T-cell (primary cell): ENCODE results near the gene GDF7. TPM values are rescaled to one million over a fixed set of nuclear protein-coding genes. Genes with fewer than 3 reads are reported as not detected.

Experiments used
- ATAC-seq, 4 experiments: fragments of 200-7000 bp in 3 of 4; fragments of 150-1000 bp in 1 of 4; cut with Tn5 transposase; replicated peaks in 1 of 4; 1 replicate in 3 of 4; 2 replicates in 1 of 4; pipeline ENCODE4 v1.10.0; 2021; ENCODE audit warnings: moderate library complexity in 3 of 4, mild to moderate bottlenecking in 2 of 4, moderate number of reproducible peaks in 1 of 4
- CTCF ChIA-PET, 2 donors: fragments of 300-600 bp; sonication (Branson Sonifier 250); formaldehyde crosslinking; loops; one replicate each; lab custom pipeline; 2022; ENCODE audit warnings: antibody characterized with exemption in 2 of 2; lab: Charles Lee
- POLR2A ChIA-PET, 2 donors: fragments of 300-600 bp; sonication (Branson Sonifier 250); formaldehyde crosslinking; loops; one replicate each; lab custom pipeline; 2022; ENCODE audit warnings: antibody characterized with exemption in 2 of 2; lab: Charles Lee
- DNase-seq, 35 experiments: peaks; one replicate each; pipeline versions ENCODE4 v3.0.0 to v3.0.0-alpha.2; 2013 to 2023
- H3K27ac ChIP-seq: one replicate; pipeline ENCODE4 v1.5.1; 2013; ENCODE audit warnings: low read length
- H3K27me3 ChIP-seq, 2 experiments: replicated peaks in 1 of 2; 1 replicate in 1 of 2; 2 replicates in 1 of 2; pipeline versions ENCODE4 v1.6.1 to v1.7.0; 2013; ENCODE audit warnings: low read length in 1 of 2, mixed read lengths in 1 of 2; ENCODE audit not compliant: control insufficient read depth in 2 of 2, insufficient read depth in 2 of 2; ENCODE audit errors: extremely low read depth in 1 of 2
- H3K36me3 ChIP-seq, 2 donors: 1 replicate in 1 of 2; 2 replicates in 1 of 2; pipeline versions ENCODE4 v1.6.1 to v1.7.0; 2013; ENCODE audit warnings: low read length in 1 of 2; ENCODE audit not compliant: control insufficient read depth in 2 of 2, insufficient read depth in 1 of 2; ENCODE audit errors: extremely low read depth in 1 of 2
- H3K4me1 ChIP-seq, 2 experiments: 1 replicate in 1 of 2; 2 replicates in 1 of 2; pipeline versions ENCODE4 v1.6.1 to v1.7.0; 2013; ENCODE audit warnings: low read length in 2 of 2, mixed read lengths in 1 of 2; ENCODE audit not compliant: insufficient read depth in 2 of 2, control insufficient read depth in 1 of 2; ENCODE audit errors: extremely low read depth in 1 of 2
- H3K4me3 ChIP-seq, 2 donors: 1 replicate in 1 of 2; 2 replicates in 1 of 2; pipeline versions ENCODE4 v1.5.1 to v1.7.0; 2013; ENCODE audit warnings: mild to moderate bottlenecking in 2 of 2, low read length in 1 of 2, moderate library complexity in 1 of 2; ENCODE audit not compliant: control insufficient read depth in 1 of 2; ENCODE audit errors: extremely low read depth in 1 of 2
- H3K9me3 ChIP-seq: 2 replicates; pipeline ENCODE4 v1.7.0; 2013
- H3K27ac Mint-ChIP-seq, 2 donors: one replicate each; pipeline ENCODE4 v1.8.0; 2020 to 2021; ENCODE audit warnings: mild to moderate bottlenecking in 2 of 2, mixed read lengths in 2 of 2
- H3K27me3 Mint-ChIP-seq, 2 donors: one replicate each; pipeline ENCODE4 v1.8.0; 2021 to 2022; ENCODE audit warnings: mixed read lengths in 2 of 2
- H3K36me3 Mint-ChIP-seq: one replicate; pipeline ENCODE4 v1.8.0; 2021; ENCODE audit warnings: mixed read lengths
- H3K4me1 Mint-ChIP-seq, 3 donors: one replicate each; pipeline ENCODE4 v1.8.0; 2020 to 2022; ENCODE audit warnings: mixed read lengths in 3 of 3, mild to moderate bottlenecking in 1 of 3
- H3K4me3 Mint-ChIP-seq, 3 donors: one replicate each; pipeline ENCODE4 v1.8.0; 2020 to 2022; ENCODE audit warnings: mild to moderate bottlenecking in 3 of 3, mixed read lengths in 3 of 3, moderate library complexity in 3 of 3
- H3K9me3 Mint-ChIP-seq, 3 donors: one replicate each; pipeline ENCODE4 v1.8.0; 2020 to 2022; ENCODE audit warnings: mixed read lengths in 3 of 3
- WGBS: methylation state at CpG from one replicate; pipeline ENCODE4 v1.1.5; 2013; ENCODE audit warnings: missing lambda C conversion rate; ENCODE audit not compliant: insufficient coverage; 5-methylcytosine and 5-hydroxymethylcytosine counted together
- total RNA-seq, 35 experiments: library from RNA in 6 of 35; stranded (reverse) in 6 of 35; fragments of 120-200 nt in 1 of 35; gene quantifications; one replicate each; pipeline versions ENCODE4 v1.2.1 to v1.2.4 and lab custom pipeline; 2013 to 2026

Gene GDF7
- total RNA-seq, 5 donors from 2014 or later (not counting 1 experiment from before 2014, with no cell fraction given), result 0.10 to 0.51 (median 0.16) TPM

DNA sequence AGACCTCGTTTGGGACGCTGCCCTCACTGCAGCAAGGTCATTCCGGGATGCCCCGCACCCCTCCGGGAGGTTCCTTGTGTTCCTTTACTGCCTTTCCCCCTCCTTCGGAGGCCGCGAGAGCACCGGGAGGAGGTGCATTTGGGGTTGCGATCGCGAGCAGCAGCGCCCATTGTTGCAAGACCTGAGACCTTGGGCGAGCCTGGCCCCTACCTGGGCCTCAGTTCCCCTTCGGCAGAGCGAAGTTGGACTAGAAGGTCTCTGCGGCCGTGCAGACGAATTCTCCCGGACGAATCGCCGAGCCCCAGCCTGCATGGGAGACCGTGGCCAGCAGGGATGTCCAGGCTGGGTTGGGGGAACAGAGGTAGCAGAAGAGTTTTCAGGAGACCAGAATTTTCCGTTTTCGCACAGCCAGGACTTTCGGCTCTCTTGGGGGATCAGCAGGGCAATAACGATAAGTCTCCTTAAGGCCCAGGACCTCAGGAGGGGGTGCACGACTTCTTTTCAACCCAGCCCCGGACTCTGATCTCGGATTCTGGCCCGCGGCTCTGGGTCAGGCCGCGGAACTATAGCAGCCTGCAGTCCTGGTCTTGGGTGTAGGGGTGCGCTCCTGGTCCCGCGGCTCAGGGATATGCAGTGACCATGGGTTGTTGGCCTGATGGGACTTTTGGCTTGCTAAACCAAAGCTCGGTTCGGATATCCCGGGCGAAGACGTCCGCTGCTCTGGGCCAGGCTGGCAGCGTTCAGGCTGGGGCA, 2.8 kb downstream of the GDF7 start:
- Mint-ChIP-seq H3K4me3 (peak overlapping the region in 1 of 3 donors; percentile 21), H3K27me3 (peaks cover 24 to 70% of the 10 kb centered on the region in 2 donors), H3K9me3 (no peaks in the 10 kb centered on the region), H3K27ac (peak overlapping the region in 1 of 2 donors; percentile 43), H3K36me3 (no peaks in the 10 kb centered on the region), H3K4me1 (peaks cover 6 to 25% (median 18%) of the 10 kb centered on the region in 3 donors)
- Histone ChIP-seq H3K4me1 (peaks cover 0 to 38% of the 10 kb centered on the region in 2 experiments), H3K27me3 (peaks cover 21 to 87% of the 10 kb centered on the region in 2 experiments), H3K4me3 (no peak overlapping the region), H3K9me3 (no peaks in the 10 kb centered on the region), H3K36me3 (no peaks in the 10 kb centered on the region), H3K27ac (no peak overlapping the region)
- 40% methylated on average over 42 of the region's 45 CpGs for WGBS
- ATAC-seq (no peak), DNase-seq (peak in 1 of 35 experiments; percentile 22)
- POLR2A ChIA-PET, result interaction anchor here in 1 of 2 donors (0.7 kb wide), 1 partner anchor 27 kb away, joined by 4 read pairs; no protein-coding TSS in a partner anchor
- CTCF ChIA-PET, result no interaction called here

DNA sequence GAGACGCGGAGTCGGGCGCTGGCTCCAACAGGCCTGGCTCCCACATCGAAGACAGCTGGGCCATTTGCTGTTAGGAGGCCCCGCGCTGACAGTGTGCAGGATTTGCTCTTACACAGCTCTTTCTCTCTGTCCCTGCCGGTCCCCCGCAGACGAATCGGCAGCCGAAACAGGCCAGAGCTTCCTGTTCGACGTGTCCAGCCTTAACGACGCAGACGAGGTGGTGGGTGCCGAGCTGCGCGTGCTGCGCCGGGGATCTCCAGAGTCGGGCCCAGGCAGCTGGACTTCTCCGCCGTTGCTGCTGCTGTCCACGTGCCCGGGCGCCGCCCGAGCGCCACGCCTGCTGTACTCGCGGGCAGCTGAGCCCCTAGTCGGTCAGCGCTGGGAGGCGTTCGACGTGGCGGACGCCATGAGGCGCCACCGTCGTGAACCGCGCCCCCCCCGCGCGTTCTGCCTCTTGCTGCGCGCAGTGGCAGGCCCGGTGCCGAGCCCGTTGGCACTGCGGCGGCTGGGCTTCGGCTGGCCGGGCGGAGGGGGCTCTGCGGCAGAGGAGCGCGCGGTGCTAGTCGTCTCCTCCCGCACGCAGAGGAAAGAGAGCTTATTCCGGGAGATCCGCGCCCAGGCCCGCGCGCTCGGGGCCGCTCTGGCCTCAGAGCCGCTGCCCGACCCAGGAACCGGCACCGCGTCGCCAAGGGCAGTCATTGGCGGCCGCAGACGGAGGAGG, 3.5 kb downstream of the GDF7 start:
- Mint-ChIP-seq H3K27ac (no peak overlapping the region), H3K4me3 (no peak overlapping the region), H3K36me3 (no peaks in the 10 kb centered on the region), H3K9me3 (no peaks in the 10 kb centered on the region), H3K4me1 (peaks cover 6 to 21% (median 13%) of the 10 kb centered on the region in 3 donors), H3K27me3 (peaks cover 17 to 63% of the 10 kb centered on the region in 2 donors)
- Histone ChIP-seq H3K9me3 (no peaks in the 10 kb centered on the region), H3K4me3 (no peak overlapping the region), H3K4me1 (peaks cover 0 to 35% of the 10 kb centered on the region in 2 experiments), H3K27ac (no peak overlapping the region), H3K36me3 (no peaks in the 10 kb centered on the region), H3K27me3 (peaks cover 21 to 79% of the 10 kb centered on the region in 2 experiments)
- WGBS, result 49% methylated on average over 80 of the region's 83 CpGs
- ATAC-seq (no peak), DNase-seq (peak in 1 of 35 experiments; percentile 23)
- CTCF ChIA-PET, result no interaction called here
- POLR2A ChIA-PET, result no interaction called here

DNA sequence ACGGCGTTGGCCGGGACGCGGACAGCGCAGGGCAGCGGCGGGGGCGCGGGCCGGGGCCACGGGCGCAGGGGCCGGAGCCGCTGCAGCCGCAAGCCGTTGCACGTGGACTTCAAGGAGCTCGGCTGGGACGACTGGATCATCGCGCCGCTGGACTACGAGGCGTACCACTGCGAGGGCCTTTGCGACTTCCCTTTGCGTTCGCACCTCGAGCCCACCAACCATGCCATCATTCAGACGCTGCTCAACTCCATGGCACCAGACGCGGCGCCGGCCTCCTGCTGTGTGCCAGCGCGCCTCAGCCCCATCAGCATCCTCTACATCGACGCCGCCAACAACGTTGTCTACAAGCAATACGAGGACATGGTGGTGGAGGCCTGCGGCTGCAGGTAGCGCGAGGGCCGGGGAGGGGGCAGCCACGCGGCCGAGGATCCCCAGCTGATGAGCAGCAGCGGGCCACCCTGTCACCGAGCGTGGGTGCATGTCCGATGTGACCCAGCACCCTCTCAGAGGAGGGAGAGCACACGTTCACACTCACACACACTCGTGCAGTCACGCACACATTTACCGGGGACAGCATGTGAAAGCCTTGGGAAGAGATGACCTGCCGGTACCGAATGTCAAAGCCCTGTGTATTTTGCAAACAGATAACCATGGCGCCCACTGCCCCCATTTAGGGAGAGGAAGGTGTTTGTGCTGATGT, 4.2 kb downstream of the GDF7 start:
- peaks cover 16 to 58% of the 10 kb centered on the region in 2 donors for H3K27me3 Mint-ChIP-seq
- no peak for ATAC-seq
- WGBS, result 48% methylated on average over 56 of the region's 60 CpGs
- peaks cover 21 to 72% of the 10 kb centered on the region in 2 experiments for H3K27me3 ChIP-seq
- H3K27ac Mint-ChIP-seq, result no peak overlapping the region
- H3K36me3 Mint-ChIP-seq, result no peaks in the 10 kb centered on the region
- DNase-seq, result peak in 1 of 35 experiments; percentile 17
- H3K9me3 ChIP-seq, result no peaks in the 10 kb centered on the region
- peaks cover 6 to 15% (median 10%) of the 10 kb centered on the region in 3 donors for H3K4me1 Mint-ChIP-seq
- H3K4me3 ChIP-seq, result no peak overlapping the region
- ChIA-PET POLR2A (no interaction called here), CTCF (no interaction called here)
- H3K4me1 ChIP-seq, result peaks cover 0 to 27% of the 10 kb centered on the region in 2 experiments
- H3K27ac ChIP-seq, result no peak overlapping the region
- H3K36me3 ChIP-seq, result no peaks in the 10 kb centered on the region
- no peak overlapping the region for H3K4me3 Mint-ChIP-seq
- no peaks in the 10 kb centered on the region for H3K9me3 Mint-ChIP-seq

DNA sequence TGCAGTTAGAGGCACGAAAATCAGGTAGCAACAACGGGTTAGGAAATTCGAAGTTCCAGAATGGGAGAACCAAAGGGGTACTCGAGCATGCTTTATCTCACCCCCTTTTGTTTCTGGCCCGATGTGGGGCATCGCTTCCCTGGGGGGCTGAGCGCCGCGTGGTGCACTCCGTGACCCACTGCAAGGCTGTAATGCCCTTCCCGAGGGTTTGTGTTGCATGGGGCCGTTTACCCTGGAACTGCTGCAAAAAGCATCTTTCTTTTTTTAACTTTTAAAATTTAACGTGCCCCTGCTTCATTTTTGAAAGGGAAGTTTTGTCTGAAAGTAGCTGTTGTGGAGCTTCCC, 4.8 kb downstream of the GDF7 start:
- Mint-ChIP-seq H3K4me1 (peaks cover 6 to 13% (median 8%) of the 10 kb centered on the region in 3 donors), H3K4me3 (no peak overlapping the region), H3K36me3 (no peaks in the 10 kb centered on the region), H3K9me3 (no peaks in the 10 kb centered on the region), H3K27ac (no peak overlapping the region), H3K27me3 (peaks cover 16 to 55% of the 10 kb centered on the region in 2 donors)
- ATAC-seq (no peak), DNase-seq (peak in 1 of 35 experiments; percentile 13)
- POLR2A ChIA-PET, result no interaction called here
- H3K27me3 ChIP-seq, result peaks cover 21 to 67% of the 10 kb centered on the region in 2 experiments
- peaks cover 0 to 22% of the 10 kb centered on the region in 2 experiments for H3K4me1 ChIP-seq
- no peaks in the 10 kb centered on the region for H3K9me3 ChIP-seq
- no peak overlapping the region for H3K4me3 ChIP-seq
- H3K27ac ChIP-seq, result no peak overlapping the region
- WGBS, result 48% methylated on average over 4 of the region's 13 CpGs
- no peaks in the 10 kb centered on the region for H3K36me3 ChIP-seq
- CTCF ChIA-PET, result interaction anchor here in 1 of 2 donors (0.6 kb wide), 1 partner anchor 299 kb away, joined by 8 read pairs; no protein-coding TSS in a partner anchor

DNA sequence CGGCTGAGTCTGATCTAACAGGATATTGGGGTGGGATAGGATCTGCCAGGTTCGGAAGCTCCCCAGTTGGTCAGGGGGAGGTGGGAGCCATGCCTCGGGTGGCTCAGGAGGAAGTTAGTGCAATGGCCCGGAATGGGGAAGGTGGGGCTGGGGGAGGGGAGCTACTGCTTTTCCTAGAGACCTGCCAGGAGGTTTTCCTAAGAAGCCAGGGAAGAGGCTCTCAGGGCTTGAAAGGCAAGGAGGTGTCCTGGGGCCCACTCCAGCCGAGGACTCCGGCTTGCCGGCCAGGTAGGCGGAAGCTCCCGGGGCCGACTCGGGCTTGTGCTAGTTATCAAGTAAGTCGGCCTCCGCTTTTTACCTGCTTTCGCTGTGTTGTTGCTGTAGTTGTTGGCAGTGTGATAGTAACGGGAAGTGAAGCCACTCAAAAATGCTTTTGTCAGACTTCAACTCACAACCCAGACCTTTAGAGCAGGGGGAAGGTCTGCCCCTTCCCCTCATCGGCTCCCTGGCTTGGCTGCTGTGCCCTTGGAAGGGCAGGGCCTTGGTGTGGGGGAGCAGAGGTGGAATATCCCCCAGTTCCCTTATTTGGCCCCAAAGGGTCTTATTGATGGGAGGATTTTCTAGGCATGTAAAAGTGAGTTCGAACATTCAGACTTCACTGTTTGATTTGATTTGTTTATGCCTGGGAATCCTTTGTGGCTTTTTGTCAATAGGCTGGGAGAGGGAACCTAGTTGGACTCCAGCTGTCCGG, 5.4 kb downstream of the GDF7 start:
- H3K36me3 Mint-ChIP-seq, result no peaks in the 10 kb centered on the region
- ATAC-seq, result no peak
- CTCF ChIA-PET, result interaction anchor here in 1 of 2 donors (0.6 to 0.7 kb wide), 2 partner anchors 12 to 298 kb away, joined by 4 to 8 read pairs; no protein-coding TSS in a partner anchor
- Histone ChIP-seq H3K4me1 (peaks cover 0 to 20% of the 10 kb centered on the region in 2 experiments), H3K27me3 (peaks cover 21 to 64% of the 10 kb centered on the region in 2 experiments), H3K27ac (no peak overlapping the region), H3K36me3 (no peaks in the 10 kb centered on the region), H3K9me3 (no peaks in the 10 kb centered on the region), H3K4me3 (no peak overlapping the region)
- H3K4me3 Mint-ChIP-seq, result no peak overlapping the region
- POLR2A ChIA-PET, result interaction anchor here in 1 of 2 donors (0.8 kb wide), 1 partner anchor 10 kb away, joined by 3 read pairs; no protein-coding TSS in a partner anchor
- peaks cover 16 to 55% of the 10 kb centered on the region in 2 donors for H3K27me3 Mint-ChIP-seq
- peak in 1 of 35 experiments; percentile 7 for DNase-seq
- no peak overlapping the region for H3K27ac Mint-ChIP-seq
- peaks cover 6 to 13% (median 8%) of the 10 kb centered on the region in 3 donors for H3K4me1 Mint-ChIP-seq
- no peaks in the 10 kb centered on the region for H3K9me3 Mint-ChIP-seq
- WGBS, result 44% methylated on average over 7 of the region's 18 CpGs
